Activated naive CD8-positive, alpha-beta T cell (primary cell): ENCODE data around the gene GFRA4.

Experiments used
- H3K27ac Mint-ChIP-seq: one replicate; pipeline ENCODE4 v1.8.0; 2021; ENCODE audit warnings: mixed read lengths
- H3K27me3 Mint-ChIP-seq: one replicate; pipeline ENCODE4 v1.8.0; 2021; ENCODE audit warnings: mixed read lengths
- H3K36me3 Mint-ChIP-seq: one replicate; pipeline ENCODE4 v1.8.0; 2021; ENCODE audit warnings: mixed read lengths
- H3K4me1 Mint-ChIP-seq: one replicate; pipeline ENCODE4 v1.8.0; 2021; ENCODE audit warnings: low read depth, mixed read lengths
- H3K4me3 Mint-ChIP-seq: one replicate; pipeline ENCODE4 v1.8.0; 2021; ENCODE audit warnings: mild to moderate bottlenecking, mixed read lengths
- H3K9me3 Mint-ChIP-seq: one replicate; pipeline ENCODE4 v1.8.0; 2021; ENCODE audit warnings: low read depth, mixed read lengths

GFRA4 gene

DNA sequence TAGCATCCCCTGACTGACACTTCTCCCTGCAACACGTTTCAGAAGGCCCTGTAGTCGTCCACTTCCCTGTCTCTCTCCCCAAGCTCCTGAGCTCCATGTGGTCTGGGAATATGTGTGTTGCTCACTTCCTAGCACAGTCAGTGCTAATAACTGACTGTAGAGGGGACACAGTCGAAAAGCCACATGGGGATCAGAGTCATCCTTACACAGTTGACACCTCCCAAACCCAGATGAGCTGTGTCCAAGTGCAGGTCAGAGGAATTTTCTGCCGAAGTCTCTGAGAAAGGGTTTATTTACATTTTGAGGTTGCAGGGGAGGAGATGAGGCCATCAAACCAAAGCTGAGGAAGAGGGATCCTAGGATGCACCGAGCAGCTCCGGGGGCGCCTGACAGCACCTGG is 22.1 kb upstream of the GFRA4 start:
- Mint-ChIP-seq H3K4me1 (peaks cover 4% of the 10 kb centered on the region), H3K9me3 (no peaks in the 10 kb centered on the region), H3K36me3 (no peaks in the 10 kb centered on the region), H3K4me3 (no peak overlapping the region), H3K27me3 (peaks cover 18% of the 10 kb centered on the region), H3K27ac (no peak overlapping the region)

DNA sequence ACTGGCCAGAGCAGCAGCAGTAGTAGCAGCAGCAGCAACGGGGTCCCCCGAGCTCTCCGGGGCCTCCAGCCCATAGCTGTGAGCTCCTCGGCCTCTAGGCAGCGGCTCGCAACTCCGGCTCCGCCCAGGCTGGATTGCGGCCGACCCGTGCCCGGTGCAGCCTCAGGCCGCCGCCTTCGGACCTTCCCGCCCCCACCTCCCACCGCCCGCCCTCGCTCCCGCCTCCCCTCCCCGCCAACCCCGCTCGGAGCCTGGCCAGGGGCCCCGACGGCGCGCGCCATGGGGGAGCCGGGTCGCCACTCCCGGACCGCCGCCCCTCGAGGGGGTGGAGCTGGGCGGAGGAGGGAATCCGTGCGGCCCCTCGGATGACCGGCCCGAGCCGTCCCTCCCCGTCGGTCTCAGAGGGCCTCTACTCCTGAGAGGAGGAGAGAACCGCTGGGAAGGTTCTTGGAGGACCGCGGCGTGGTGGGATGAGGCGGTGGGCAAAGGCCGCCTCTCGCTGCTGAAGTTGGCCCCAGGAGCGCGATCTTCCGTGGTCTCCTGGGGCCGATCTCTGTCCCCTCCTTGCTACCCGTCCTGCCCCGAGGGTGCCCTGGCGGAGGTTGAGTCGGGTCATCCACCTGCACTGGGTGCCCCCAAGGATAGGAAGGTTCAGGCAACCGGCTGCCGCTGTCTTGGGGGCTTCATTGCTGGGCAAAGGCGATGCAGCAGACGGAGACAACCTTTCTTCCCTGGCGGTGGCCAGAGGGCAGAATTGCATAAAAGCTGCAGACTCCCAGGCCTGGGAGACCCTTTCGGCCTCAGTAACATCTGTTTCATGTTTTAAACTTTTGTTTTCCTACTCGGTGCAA is 19.0 kb upstream of the GFRA4 start, which contains the start of gene ADAM33:
Gene ADAM33 (minus strand): TSS at position 80 of the 851 bp plus-strand sequence. CDS start 6 bp downstream, at position 74.
- Mint-ChIP-seq H3K4me3 (no peak within 1 kb of the TSS), H3K27ac (no peak within 1 kb of the TSS), H3K36me3 (no peaks in the 10 kb centered on the region), H3K27me3 (peaks cover 22% of the 10 kb centered on the region), H3K4me1 (peaks cover 4% of the 10 kb centered on the region), H3K9me3 (no peaks in the 10 kb centered on the region)

DNA sequence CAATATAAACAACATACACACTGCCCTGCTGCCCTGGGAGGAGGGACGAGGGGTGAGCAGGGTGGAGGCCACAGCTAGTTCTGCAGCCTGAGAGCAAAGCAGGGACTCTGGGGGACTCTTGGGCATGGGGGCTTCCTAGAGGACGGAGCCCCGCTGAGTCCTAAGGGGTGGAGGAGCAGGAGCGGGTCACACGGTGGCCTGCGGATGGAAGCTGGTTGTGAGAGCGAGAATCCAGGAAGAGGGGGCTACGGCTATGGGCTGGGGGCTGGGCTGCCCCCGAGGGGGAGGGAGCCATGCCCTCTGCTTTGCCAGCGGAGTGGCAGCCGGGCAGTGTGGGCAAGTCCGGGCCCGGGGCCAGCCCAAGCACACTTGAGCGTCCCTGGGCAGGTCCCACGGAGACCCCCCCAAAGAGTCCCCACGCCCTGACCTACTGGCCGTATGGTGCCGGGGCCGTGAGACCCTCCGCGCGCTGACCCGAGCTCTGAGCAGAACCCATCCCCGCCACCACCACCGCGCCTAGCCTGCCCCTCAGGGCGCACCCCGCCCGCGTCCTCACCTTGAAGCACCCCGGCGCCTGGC is 18.2 kb upstream of the GFRA4 start:
- Mint-ChIP-seq H3K4me3 (no peak overlapping the region), H3K36me3 (no peaks in the 10 kb centered on the region), H3K27me3 (peaks cover 21% of the 10 kb centered on the region), H3K27ac (no peak overlapping the region), H3K9me3 (no peaks in the 10 kb centered on the region), H3K4me1 (peaks cover 6% of the 10 kb centered on the region)

DNA sequence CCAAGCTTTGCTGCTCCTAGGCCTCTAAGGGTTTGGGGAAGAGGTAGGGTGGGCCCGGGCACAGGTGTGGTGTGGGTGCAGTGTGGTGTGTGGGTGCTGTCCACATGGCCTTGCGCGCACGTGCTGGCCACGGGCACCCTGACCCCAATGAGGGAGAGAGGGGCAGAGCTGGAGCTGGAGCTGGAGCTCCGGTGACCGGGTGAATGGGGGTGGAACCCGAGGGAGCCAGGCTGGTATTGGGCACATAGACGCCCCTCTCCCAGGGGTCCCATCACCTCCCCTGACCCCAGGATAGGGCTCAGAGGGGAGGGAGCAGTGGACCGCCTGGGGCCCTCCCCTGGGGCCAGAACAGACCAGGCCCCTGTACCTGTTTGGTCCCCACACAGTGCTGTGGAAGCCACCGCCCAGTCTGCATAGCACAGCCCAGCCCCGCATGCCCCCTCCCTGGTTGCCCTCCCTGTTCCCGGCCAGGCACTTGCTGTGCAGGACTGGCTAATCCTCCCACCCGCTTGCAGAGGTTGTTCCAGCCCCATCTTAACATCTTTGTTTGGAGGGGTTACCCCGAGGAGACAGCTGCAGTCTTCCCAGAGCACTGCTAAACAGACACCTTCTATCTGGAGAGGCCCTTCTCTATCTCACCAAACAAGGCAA is 17.6 kb upstream of the GFRA4 start:
- no peaks in the 10 kb centered on the region for H3K9me3 Mint-ChIP-seq
- no peak overlapping the region for H3K27ac Mint-ChIP-seq
- H3K4me1 Mint-ChIP-seq = peaks cover 6% of the 10 kb centered on the region
- peaks cover 19% of the 10 kb centered on the region for H3K27me3 Mint-ChIP-seq
- H3K36me3 Mint-ChIP-seq = no peaks in the 10 kb centered on the region
- no peak overlapping the region for H3K4me3 Mint-ChIP-seq

DNA sequence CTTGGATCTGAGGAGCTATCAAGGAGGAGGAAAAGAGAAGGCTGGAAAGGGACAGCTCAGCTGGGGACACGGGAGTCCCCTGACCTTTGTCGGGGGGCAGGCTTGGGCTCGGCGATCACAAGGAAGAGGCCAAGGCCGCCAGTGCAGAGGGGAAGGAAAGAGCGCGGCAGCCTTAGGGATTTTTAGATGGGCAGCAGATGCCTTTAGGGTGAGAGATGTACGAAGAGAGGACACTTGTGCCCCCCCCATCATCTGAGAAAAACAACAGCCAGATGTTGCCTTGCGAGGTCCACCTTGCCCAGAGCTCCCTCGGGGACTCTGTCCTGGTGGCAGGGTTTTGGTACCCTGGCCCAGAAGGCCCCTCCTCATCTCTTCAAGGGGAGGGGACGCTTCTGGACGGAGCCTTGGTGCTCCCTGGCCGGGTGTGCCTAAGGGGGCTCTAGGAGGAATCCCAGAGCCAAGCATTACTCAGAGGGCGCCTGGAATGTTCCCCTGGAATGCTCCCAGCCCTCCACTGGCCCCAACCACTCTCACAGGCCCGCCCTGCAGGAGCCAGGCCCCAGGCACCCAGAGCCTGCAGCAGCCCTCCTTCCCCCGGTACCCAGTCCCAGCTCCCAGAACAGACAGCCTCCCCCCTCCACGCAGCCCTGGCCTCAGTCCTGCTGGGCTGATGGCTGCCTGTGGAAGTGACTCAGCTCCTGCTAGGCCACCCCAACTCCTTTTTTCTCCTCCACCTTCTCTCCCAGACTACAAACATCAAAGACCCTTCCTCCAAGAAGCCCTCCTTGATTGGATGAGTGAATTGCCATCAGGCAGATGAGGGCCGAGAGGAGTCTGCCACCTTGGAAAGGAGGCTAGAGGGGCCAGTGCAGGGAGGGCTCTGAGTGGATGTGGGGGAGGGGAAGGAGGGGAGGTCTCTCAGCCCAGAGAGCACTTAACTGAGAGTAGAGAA is 16.8 kb upstream of the GFRA4 start:
- Mint-ChIP-seq H3K27ac (no peak overlapping the region), H3K9me3 (no peaks in the 10 kb centered on the region), H3K4me3 (no peak overlapping the region), H3K4me1 (peaks cover 6% of the 10 kb centered on the region), H3K36me3 (no peaks in the 10 kb centered on the region), H3K27me3 (peaks cover 22% of the 10 kb centered on the region)

DNA sequence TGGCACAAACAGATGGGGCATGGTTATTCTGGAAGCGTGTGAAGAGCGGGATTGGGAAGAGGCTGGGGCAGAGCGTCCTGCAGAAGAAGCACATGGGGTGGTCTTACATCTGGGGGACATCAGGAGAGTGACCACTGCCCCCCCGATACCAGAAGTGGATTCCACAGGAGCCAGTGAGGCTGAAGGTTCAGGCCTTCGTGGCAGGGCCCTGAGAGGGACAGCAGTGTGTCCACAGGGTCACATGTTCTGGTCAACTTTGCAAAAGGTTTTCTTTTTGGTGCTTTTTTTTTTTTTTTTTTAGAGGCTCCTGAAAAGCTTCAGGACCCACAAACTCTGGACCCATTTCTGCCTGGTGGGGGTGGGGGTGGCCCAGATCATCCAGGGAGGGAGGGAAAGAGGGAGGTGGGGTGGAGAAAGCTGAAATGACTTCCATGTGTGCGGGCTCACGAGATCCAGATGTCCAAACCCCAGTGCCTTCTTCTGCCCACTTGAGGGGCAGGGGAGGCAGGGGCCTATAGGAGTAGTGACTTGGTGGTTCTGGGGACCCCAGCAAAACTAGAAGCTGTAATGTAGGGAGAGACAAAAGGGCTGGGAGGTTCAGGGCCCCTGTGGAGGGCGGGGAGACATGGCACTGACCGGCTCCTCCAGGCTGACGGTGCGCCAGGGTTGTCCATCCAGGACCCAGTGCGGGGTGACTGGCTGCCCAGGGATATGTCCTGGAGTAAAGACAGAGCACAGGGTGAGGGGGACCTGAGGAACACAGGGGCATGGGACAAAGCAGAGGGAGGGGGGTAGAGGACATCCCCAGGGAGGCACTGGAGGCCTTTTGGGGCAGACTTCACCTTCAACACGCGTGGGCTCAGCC is 15.9 kb upstream of the GFRA4 start:
- no peak overlapping the region for H3K4me3 Mint-ChIP-seq
- H3K4me1 Mint-ChIP-seq = peaks cover 6% of the 10 kb centered on the region
- H3K27me3 Mint-ChIP-seq = peaks cover 28% of the 10 kb centered on the region
- no peaks in the 10 kb centered on the region for H3K9me3 Mint-ChIP-seq
- no peaks in the 10 kb centered on the region for H3K36me3 Mint-ChIP-seq
- no peak overlapping the region for H3K27ac Mint-ChIP-seq

DNA sequence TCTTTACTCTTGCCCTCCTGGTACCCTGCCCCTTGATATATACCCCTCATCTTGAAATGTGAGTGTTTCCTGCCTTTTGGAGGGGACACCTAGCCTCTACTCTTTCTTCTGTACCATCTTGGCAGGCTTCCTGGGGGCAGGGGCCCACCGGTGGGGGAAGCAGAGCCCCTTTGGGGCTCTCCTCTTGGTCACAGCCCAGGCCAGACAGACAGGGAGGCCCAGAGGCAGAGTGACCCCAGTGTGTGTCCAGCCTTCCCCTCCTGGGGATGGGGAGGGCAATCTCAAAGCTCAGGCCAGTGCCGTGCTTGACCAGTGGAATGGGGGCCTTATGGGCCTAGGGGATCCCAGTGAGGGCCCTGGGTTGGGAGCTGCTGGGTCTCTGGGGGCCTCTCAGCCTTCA is 15.0 kb upstream of the GFRA4 start:
- no peaks in the 10 kb centered on the region for H3K9me3 Mint-ChIP-seq
- H3K27me3 Mint-ChIP-seq = peaks cover 24% of the 10 kb centered on the region

DNA sequence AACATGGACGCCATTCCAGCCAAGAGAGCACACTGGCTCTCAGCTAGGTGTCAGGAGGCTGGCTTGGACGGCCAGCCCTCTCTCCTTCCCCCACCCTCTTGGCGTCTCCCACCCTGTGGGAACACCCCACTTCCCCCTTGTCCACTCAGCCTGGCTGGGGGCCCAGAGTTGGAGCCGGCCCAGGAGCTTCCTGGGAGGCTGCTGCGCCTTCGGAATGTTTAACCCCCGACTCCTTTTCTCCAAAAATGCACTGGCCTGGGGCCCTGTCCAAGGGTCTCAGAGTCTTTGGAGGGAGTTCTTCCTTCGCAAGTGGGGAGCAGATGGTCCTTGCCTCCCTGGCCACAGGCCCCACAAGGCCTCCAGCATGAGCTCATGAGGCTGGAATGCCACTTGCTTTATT is 14.5 kb upstream of the GFRA4 start:
- no peaks in the 10 kb centered on the region for H3K9me3 Mint-ChIP-seq
- H3K27ac Mint-ChIP-seq = no peak overlapping the region
- peaks cover 7% of the 10 kb centered on the region for H3K4me1 Mint-ChIP-seq
- H3K4me3 Mint-ChIP-seq = no peak overlapping the region
- H3K36me3 Mint-ChIP-seq = no peaks in the 10 kb centered on the region
- H3K27me3 Mint-ChIP-seq = peaks cover 27% of the 10 kb centered on the region

More for the DNA sequence above, 15.0 kb upstream of the GFRA4 start:
- no peaks in the 10 kb centered on the region for H3K36me3 Mint-ChIP-seq
- H3K27ac Mint-ChIP-seq = no peak overlapping the region
- peaks cover 6% of the 10 kb centered on the region for H3K4me1 Mint-ChIP-seq
- no peak overlapping the region for H3K4me3 Mint-ChIP-seq

DNA sequence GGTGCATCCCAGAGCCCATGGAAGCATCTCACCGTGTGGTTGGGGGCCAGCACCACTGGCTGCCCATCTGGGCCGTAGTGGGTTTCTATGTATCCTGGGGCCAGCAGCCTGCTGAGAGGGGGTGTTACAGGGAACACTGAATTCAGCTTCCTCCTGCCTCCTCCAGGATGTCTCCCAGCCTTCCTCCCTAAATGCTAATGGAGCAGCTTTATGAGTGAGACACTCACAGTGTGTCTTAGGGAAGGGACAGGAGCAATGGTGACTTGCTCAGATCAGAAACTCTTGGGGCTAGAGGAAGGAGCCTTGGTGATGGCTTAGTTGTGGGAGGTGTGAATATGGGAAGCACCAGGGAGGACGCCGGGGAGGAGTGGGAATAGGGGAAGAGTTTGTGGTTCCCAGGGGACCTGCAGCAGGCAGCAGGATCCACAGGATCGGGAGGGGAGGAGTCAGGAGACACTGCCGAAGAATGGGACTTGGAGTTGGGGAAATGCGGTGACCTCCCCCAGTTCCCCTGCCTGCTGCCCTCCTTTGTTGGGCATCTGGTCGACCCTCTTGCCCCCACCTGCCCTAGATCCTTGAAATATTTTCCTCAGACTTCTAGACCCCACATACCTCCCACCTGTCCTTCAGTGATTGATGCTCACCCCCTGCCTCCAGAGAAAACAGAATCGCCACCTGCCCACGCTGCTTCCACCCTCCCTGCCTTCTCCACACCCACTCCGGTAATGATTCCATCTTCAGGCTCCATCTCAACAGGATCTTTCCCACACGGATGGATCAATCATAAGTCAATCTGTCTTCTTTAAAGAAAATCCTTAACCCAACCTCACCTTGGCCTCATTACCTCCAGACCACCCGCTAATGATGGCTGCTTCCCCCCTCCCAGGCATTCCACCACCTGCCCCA is 12.0 kb upstream of the GFRA4 start:
- Mint-ChIP-seq H3K27me3 (peaks cover 29% of the 10 kb centered on the region), H3K27ac (no peak overlapping the region), H3K9me3 (no peaks in the 10 kb centered on the region), H3K4me3 (no peak overlapping the region), H3K4me1 (peaks cover 6% of the 10 kb centered on the region), H3K36me3 (no peaks in the 10 kb centered on the region)

DNA sequence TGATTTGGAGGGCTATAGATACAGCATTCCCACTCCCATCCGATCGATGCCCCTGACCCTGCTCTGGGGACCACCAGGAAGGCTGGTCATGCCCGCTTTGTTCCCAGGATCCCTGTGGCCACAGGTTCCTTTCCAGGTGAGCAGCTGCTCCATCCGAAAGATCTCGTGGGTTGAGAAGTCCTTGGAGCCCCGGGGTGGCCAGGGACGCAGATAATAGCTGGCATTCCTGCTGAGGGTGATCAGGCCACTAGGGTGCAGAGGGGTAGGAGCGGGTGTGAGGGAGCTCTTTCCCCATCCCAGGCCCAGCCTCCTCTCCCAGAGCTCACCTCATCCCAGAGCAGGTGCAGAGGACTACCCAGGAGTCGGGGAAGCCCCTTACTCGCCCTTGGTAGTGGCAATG is 11.2 kb upstream of the GFRA4 start:
- Mint-ChIP-seq H3K9me3 (no peaks in the 10 kb centered on the region), H3K36me3 (no peaks in the 10 kb centered on the region), H3K4me1 (peaks cover 6% of the 10 kb centered on the region), H3K27ac (no peak overlapping the region), H3K4me3 (no peak overlapping the region), H3K27me3 (peaks cover 31% of the 10 kb centered on the region)

DNA sequence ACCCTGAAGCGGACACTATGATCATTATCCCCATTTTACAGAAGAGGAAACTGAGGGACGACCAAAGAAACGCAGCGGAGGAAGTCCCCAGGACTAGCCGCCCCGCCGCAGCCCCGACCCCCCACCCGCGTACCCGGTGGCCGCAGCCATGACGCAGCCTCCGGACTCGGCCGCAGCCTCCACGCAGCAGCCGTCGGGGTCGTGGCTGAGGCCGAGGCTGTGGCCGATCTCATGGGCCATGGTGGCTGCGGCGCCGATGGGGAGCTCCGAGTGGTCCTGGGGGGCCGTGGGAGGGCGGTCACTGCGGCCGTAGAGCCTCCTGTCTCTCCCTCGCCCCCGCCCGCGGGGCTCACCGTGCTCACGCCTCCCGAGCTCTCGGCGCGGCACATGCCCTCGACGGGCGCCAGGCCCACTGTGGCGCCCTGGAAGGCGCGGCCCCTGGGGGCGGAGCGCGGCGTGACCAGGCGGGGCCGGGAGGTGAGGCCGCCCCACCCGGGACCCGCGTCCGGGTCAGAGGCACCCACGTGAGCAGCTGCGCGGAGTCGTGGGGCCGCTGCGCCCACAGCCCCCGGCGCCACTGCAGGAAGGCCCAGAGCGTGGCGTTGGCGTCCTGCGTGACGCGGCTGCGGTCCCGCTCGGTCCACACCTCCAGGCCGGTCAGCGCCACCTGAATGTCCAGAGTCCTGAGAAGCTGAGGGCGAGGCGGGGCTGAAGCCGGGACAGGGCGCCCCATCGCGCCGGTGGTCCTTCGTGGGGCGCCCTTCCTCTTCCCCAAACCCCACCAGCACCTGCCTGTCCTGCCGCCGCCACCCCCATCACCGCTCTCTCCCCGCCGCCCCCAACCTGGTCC is 10.2 kb upstream of the GFRA4 start:
- Mint-ChIP-seq H3K4me3 (no peak overlapping the region), H3K27me3 (peaks cover 31% of the 10 kb centered on the region), H3K36me3 (no peaks in the 10 kb centered on the region), H3K27ac (no peak overlapping the region), H3K4me1 (peaks cover 6% of the 10 kb centered on the region), H3K9me3 (no peaks in the 10 kb centered on the region)

DNA sequence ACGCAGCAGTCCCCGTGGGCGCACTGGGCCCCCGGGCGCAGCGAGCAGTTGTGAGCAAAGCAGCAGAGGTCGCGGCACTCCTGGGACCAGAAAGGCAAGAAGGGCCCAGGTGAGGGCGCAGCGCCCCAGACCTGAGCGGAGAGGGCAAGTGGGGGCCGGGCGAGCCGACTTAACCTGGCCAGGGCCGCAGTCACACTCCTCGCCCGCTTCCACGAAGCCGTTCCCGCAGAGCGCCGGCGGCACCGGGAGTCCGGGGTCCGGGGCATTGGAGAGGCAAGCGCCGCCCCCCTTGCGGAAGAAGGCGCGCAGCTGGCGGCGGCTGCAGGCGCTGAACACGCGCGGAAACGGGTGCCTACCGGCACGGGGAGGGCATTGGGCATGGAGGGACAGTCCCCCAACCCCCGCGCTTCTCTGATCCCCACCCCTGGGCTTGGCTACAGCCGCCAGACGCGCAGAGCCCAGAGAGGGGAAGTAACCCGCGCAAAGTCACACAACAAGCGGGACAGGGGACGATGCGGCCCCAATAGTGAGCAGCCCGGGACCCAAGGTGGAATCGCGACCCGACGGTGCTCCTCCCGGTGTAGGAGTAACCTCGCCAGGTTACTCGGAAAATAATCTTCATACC is 9.5 kb upstream of the GFRA4 start:
- H3K27ac Mint-ChIP-seq = no peak overlapping the region
- peaks cover 31% of the 10 kb centered on the region for H3K27me3 Mint-ChIP-seq
- no peaks in the 10 kb centered on the region for H3K36me3 Mint-ChIP-seq
- no peaks in the 10 kb centered on the region for H3K9me3 Mint-ChIP-seq
- H3K4me3 Mint-ChIP-seq = no peak overlapping the region
- peaks cover 6% of the 10 kb centered on the region for H3K4me1 Mint-ChIP-seq
